T-cell (primary cell): Measurements from ENCODE around the gene C17orf114.

Source experiments
- ATAC-seq, 4 experiments: fragments of 200-7000 bp in 3 of 4; fragments of 150-1000 bp in 1 of 4; cut with Tn5 transposase; replicated peaks in 1 of 4; 1 replicate in 3 of 4; 2 replicates in 1 of 4; pipeline ENCODE4 v1.10.0; 2021; ENCODE audit warnings: moderate library complexity in 3 of 4, mild to moderate bottlenecking in 2 of 4, moderate number of reproducible peaks in 1 of 4
- CTCF ChIA-PET, 2 donors: fragments of 300-600 bp; sonication (Branson Sonifier 250); formaldehyde crosslinking; loops; one replicate each; lab custom pipeline; 2022; ENCODE audit warnings: antibody characterized with exemption in 2 of 2; lab: Charles Lee
- POLR2A ChIA-PET, 2 donors: fragments of 300-600 bp; sonication (Branson Sonifier 250); formaldehyde crosslinking; loops; one replicate each; lab custom pipeline; 2022; ENCODE audit warnings: antibody characterized with exemption in 2 of 2; lab: Charles Lee
- DNase-seq, 35 experiments: peaks; one replicate each; pipeline versions ENCODE4 v3.0.0 to v3.0.0-alpha.2; 2013 to 2023
- H3K27ac ChIP-seq: one replicate; pipeline ENCODE4 v1.5.1; 2013; ENCODE audit warnings: low read length
- H3K27me3 ChIP-seq, 2 experiments: replicated peaks in 1 of 2; 1 replicate in 1 of 2; 2 replicates in 1 of 2; pipeline versions ENCODE4 v1.6.1 to v1.7.0; 2013; ENCODE audit warnings: low read length in 1 of 2, mixed read lengths in 1 of 2; ENCODE audit not compliant: control insufficient read depth in 2 of 2, insufficient read depth in 2 of 2; ENCODE audit errors: extremely low read depth in 1 of 2
- H3K36me3 ChIP-seq, 2 donors: 1 replicate in 1 of 2; 2 replicates in 1 of 2; pipeline versions ENCODE4 v1.6.1 to v1.7.0; 2013; ENCODE audit warnings: low read length in 1 of 2; ENCODE audit not compliant: control insufficient read depth in 2 of 2, insufficient read depth in 1 of 2; ENCODE audit errors: extremely low read depth in 1 of 2
- H3K4me1 ChIP-seq, 2 experiments: 1 replicate in 1 of 2; 2 replicates in 1 of 2; pipeline versions ENCODE4 v1.6.1 to v1.7.0; 2013; ENCODE audit warnings: low read length in 2 of 2, mixed read lengths in 1 of 2; ENCODE audit not compliant: insufficient read depth in 2 of 2, control insufficient read depth in 1 of 2; ENCODE audit errors: extremely low read depth in 1 of 2
- H3K4me3 ChIP-seq, 2 donors: 1 replicate in 1 of 2; 2 replicates in 1 of 2; pipeline versions ENCODE4 v1.5.1 to v1.7.0; 2013; ENCODE audit warnings: mild to moderate bottlenecking in 2 of 2, low read length in 1 of 2, moderate library complexity in 1 of 2; ENCODE audit not compliant: control insufficient read depth in 1 of 2; ENCODE audit errors: extremely low read depth in 1 of 2
- H3K9me3 ChIP-seq: 2 replicates; pipeline ENCODE4 v1.7.0; 2013
- H3K27ac Mint-ChIP-seq, 2 donors: one replicate each; pipeline ENCODE4 v1.8.0; 2020 to 2021; ENCODE audit warnings: mild to moderate bottlenecking in 2 of 2, mixed read lengths in 2 of 2
- H3K27me3 Mint-ChIP-seq, 2 donors: one replicate each; pipeline ENCODE4 v1.8.0; 2021 to 2022; ENCODE audit warnings: mixed read lengths in 2 of 2
- H3K36me3 Mint-ChIP-seq: one replicate; pipeline ENCODE4 v1.8.0; 2021; ENCODE audit warnings: mixed read lengths
- H3K4me1 Mint-ChIP-seq, 3 donors: one replicate each; pipeline ENCODE4 v1.8.0; 2020 to 2022; ENCODE audit warnings: mixed read lengths in 3 of 3, mild to moderate bottlenecking in 1 of 3
- H3K4me3 Mint-ChIP-seq, 3 donors: one replicate each; pipeline ENCODE4 v1.8.0; 2020 to 2022; ENCODE audit warnings: mild to moderate bottlenecking in 3 of 3, mixed read lengths in 3 of 3, moderate library complexity in 3 of 3
- H3K9me3 Mint-ChIP-seq, 3 donors: one replicate each; pipeline ENCODE4 v1.8.0; 2020 to 2022; ENCODE audit warnings: mixed read lengths in 3 of 3
- WGBS: methylation state at CpG from one replicate; pipeline ENCODE4 v1.1.5; 2013; ENCODE audit warnings: missing lambda C conversion rate; ENCODE audit not compliant: insufficient coverage; 5-methylcytosine and 5-hydroxymethylcytosine counted together

The C17orf114 gene

GRCh38 chr17:4837471-4838308 lies 35.6 kb upstream of the C17orf114 start:
- CTCF ChIA-PET = no interaction called here
- ATAC-seq (no peak), DNase-seq (no peak)
- H3K4me3 ChIP-seq = no peak overlapping the region
- H3K27ac Mint-ChIP-seq = peak overlapping the region in 1 of 2 donors; percentile 4
- H3K27me3 Mint-ChIP-seq = no peaks in the 10 kb centered on the region
- peaks cover 0 to 15% of the 10 kb centered on the region in 2 donors for H3K36me3 ChIP-seq
- POLR2A ChIA-PET = no interaction called here
- H3K4me1 ChIP-seq = peaks cover 19 to 48% of the 10 kb centered on the region in 2 experiments
- H3K4me3 Mint-ChIP-seq = no peak overlapping the region
- H3K9me3 ChIP-seq = no peaks in the 10 kb centered on the region
- 93% methylated on average over 6 of the region's 13 CpGs for WGBS
- H3K27me3 ChIP-seq = no peaks in the 10 kb centered on the region
- H3K36me3 Mint-ChIP-seq = peaks cover 6% of the 10 kb centered on the region
- H3K9me3 Mint-ChIP-seq = no peaks in the 10 kb centered on the region
- no peak overlapping the region for H3K27ac ChIP-seq
- peaks cover 68 to 80% (median 75%) of the 10 kb centered on the region in 3 donors for H3K4me1 Mint-ChIP-seq

- WGBS = 40% methylated on average over 2 of the region's 4 CpGs
- Mint-ChIP-seq H3K9me3 (no peaks in the 10 kb centered on the region), H3K4me3 (peak overlapping the region in 2 of 3 donors; percentile 91 to 92), H3K36me3 (peaks cover 6% of the 10 kb centered on the region), H3K27me3 (no peaks in the 10 kb centered on the region), H3K27ac (peak overlapping the region; percentile 84 to 86), H3K4me1 (peaks cover 62 to 71% (median 68%) of the 10 kb centered on the region in 3 donors)
- H3K4me1 ChIP-seq = peaks cover 19 to 50% of the 10 kb centered on the region in 2 experiments
- CTCF ChIA-PET = interaction anchor here in 1 of 2 donors (0.5 kb wide), 1 partner anchor 502 kb away, joined by 3 read pairs; no protein-coding TSS in a partner anchor
- no peak for DNase-seq
- no peak overlapping the region for H3K4me3 ChIP-seq
- peaks cover 0 to 15% of the 10 kb centered on the region in 2 donors for H3K36me3 ChIP-seq
- H3K9me3 ChIP-seq = no peaks in the 10 kb centered on the region
- H3K27ac ChIP-seq = peak overlapping the region; percentile 28
- POLR2A ChIA-PET = no interaction called here
- H3K27me3 ChIP-seq = no peaks in the 10 kb centered on the region
- ATAC-seq = no peak
Measured at GRCh38 chr17:4836221-4836620, 34.1 kb upstream of the C17orf114 start.

- no peaks in the 10 kb centered on the region for H3K9me3 ChIP-seq
- Mint-ChIP-seq H3K9me3 (no peaks in the 10 kb centered on the region), H3K4me1 (peaks cover 46 to 55% (median 52%) of the 10 kb centered on the region in 3 donors), H3K27me3 (no peaks in the 10 kb centered on the region), H3K4me3 (peak overlapping the region; percentile 91 to 92 (median 91)), H3K27ac (peak overlapping the region; percentile 84 to 86), H3K36me3 (peaks cover 6% of the 10 kb centered on the region)
- 94% methylated on average over 3 of the region's 4 CpGs for WGBS
- H3K4me3 ChIP-seq = peak overlapping the region in 1 of 2 donors; percentile 73
- peaks cover 14 to 38% of the 10 kb centered on the region in 2 experiments for H3K4me1 ChIP-seq
- no peaks in the 10 kb centered on the region for H3K27me3 ChIP-seq
- H3K27ac ChIP-seq = peak overlapping the region; percentile 57
- ChIA-PET CTCF (no interaction called here), POLR2A (interaction anchor here (0.6 kb wide), 2 partner anchors 16 to 556 kb away, joined by 3 to 13 read pairs; no protein-coding TSS in a partner anchor)
- ATAC-seq = no peak
- peaks cover 0 to 15% of the 10 kb centered on the region in 2 donors for H3K36me3 ChIP-seq
- DNase-seq = no peak
Measured at GRCh38 chr17:4834681-4835020, 32.5 kb upstream of the C17orf114 start.

GRCh38 chr17:4833941-4834680 lies 32.0 kb upstream of the C17orf114 start:
- Histone ChIP-seq H3K4me1 (peaks cover 14 to 35% of the 10 kb centered on the region in 2 experiments), H3K4me3 (peak overlapping the region; percentile 73 to 85), H3K27me3 (no peaks in the 10 kb centered on the region), H3K27ac (peak overlapping the region; percentile 57), H3K9me3 (no peaks in the 10 kb centered on the region), H3K36me3 (peaks cover 0 to 13% of the 10 kb centered on the region in 2 donors)
- 27% methylated on average over 8 of the region's 15 CpGs for whole genome bisulfite sequencing
- ChIA-PET POLR2A (interaction anchor here in 1 of 2 donors (0.6 kb wide), 1 partner anchor 17 kb away, joined by 13 read pairs; no protein-coding TSS in a partner anchor), CTCF (interaction anchor here in 1 of 2 donors (0.5 kb wide), 1 partner anchor 35 kb away, joined by 3 read pairs; no protein-coding TSS in a partner anchor)
- Mint-ChIP-seq H3K36me3 (peaks cover 6% of the 10 kb centered on the region), H3K9me3 (no peaks in the 10 kb centered on the region), H3K27me3 (no peaks in the 10 kb centered on the region), H3K4me3 (peak overlapping the region; percentile 91 to 92 (median 91)), H3K4me1 (peaks cover 41 to 50% (median 47%) of the 10 kb centered on the region in 3 donors), H3K27ac (peak overlapping the region; percentile 84 to 86)
- ATAC-seq (no peak), DNase-seq (peak in 3 of 35 experiments; percentile 7 to 29 (median 16))

- Mint-ChIP-seq H3K9me3 (no peaks in the 10 kb centered on the region), H3K27me3 (no peaks in the 10 kb centered on the region), H3K27ac (peak within 1 kb of the TSS; percentile 92 to 93), H3K4me3 (peak within 1 kb of the TSS; percentile 91 to 92 (median 92)), H3K36me3 (peaks cover 6% of the 10 kb centered on the region), H3K4me1 (peaks cover 38 to 45% (median 40%) of the 10 kb centered on the region in 3 donors)
- Histone ChIP-seq H3K27me3 (no peaks in the 10 kb centered on the region), H3K4me1 (peaks cover 14 to 35% of the 10 kb centered on the region in 2 experiments), H3K9me3 (no peaks in the 10 kb centered on the region), H3K36me3 (peaks cover 0 to 12% of the 10 kb centered on the region in 2 donors), H3K4me3 (peak within 1 kb of the TSS; percentile 73 to 85), H3K27ac (peak within 1 kb of the TSS; percentile 73)
- WGBS = under 1% methylated on average over 84 of the region's 91 CpGs
- DNase-seq (peak; percentile 77 to 96 (median 84)), ATAC-seq (peak; percentile 88 to 93 (median 88))
- CTCF ChIA-PET = no interaction called here
- POLR2A ChIA-PET = no interaction called here
Measured at GRCh38 chr17:4833178-4833940, 31.2 kb upstream of the C17orf114 start, which contains the start of gene MINK1. TSS of gene MINK1 (plus strand) at chr17:4833340. CDS start at chr17:4833584, 244 bp downstream.
